Esophagus muscularis mucosa (tissue), 4 donors: ENCODE results near the gene DDX11. TPM values are rescaled to one million over a fixed set of nuclear protein-coding genes. Genes with fewer than 3 reads are reported as not detected.
A peak's percentile ranks its signal among the peaks of the same experiment; 100 is the strongest.
"Not testable (repeated sequence)": the region's sequence is repeated elsewhere in the genome, so short reads cannot be mapped to it uniquely, and the experiment has no call there.

Experiments used
- DNase-seq: peaks from one replicate; pipeline ENCODE4 v3.0.0-alpha.2; 2017; ENCODE audit errors: extremely low spot score
- H3K27ac ChIP-seq, 4 donors: fragments of 200-600 bp; sonication (generic); replicated peaks in 1 of 4; 1 replicate in 3 of 4; 2 replicates in 1 of 4; pipeline ENCODE4 v1.5.1; 2016 to 2019; ENCODE audit warnings: mild to moderate bottlenecking in 1 of 4
- H3K27me3 ChIP-seq, 4 donors: fragments of 200-600 bp; sonication (generic); one replicate each; pipeline versions ENCODE4 v1.5.1 to v1.6.0; 2016 to 2019
- H3K36me3 ChIP-seq, 4 donors: fragments of 200-600 bp; sonication (generic); one replicate each; pipeline ENCODE4 v1.5.1; 2016 to 2019
- H3K4me1 ChIP-seq, 4 donors: fragments of 200-600 bp; sonication (generic); one replicate each; pipeline ENCODE4 v1.5.1; 2016 to 2019
- H3K4me3 ChIP-seq, 4 donors: fragments of 200-600 bp; sonication (generic); 1 replicate in 2 of 4; 2 replicates in 2 of 4; pipeline ENCODE4 v1.5.1; 2016 to 2019; ENCODE audit warnings: mild to moderate bottlenecking in 4 of 4, moderate library complexity in 1 of 4
- H3K9me3 ChIP-seq, 4 donors: fragments of 200-600 bp; sonication (generic); 1 replicate in 3 of 4; 2 replicates in 1 of 4; pipeline ENCODE4 v1.5.1; 2016 to 2019
- CTCF ChIP-seq, 3 experiments: fragments of 200-600 bp in 2 of 3; fragments of 450-650 bp in 1 of 3; sonication (generic) in 2 of 3; IDR thresholded peaks; one replicate each; pipeline ENCODE4 v1.5.1; 2017 to 2019; ENCODE audit warnings: antibody characterized with exemption in 3 of 3, mild to moderate bottlenecking in 2 of 3, moderate library complexity in 1 of 3
- EP300 ChIP-seq: sonication (generic); formaldehyde crosslinking; IDR thresholded peaks from one replicate; pipeline ENCODE4 v1.6.1; 2017; ENCODE audit warnings: antibody characterized with exemption
- POLR2A ChIP-seq: fragments of 450-650 bp; IDR thresholded peaks from one replicate; pipeline ENCODE4 v1.6.1; 2017; ENCODE audit warnings: antibody characterized with exemption, moderate library complexity, mild to moderate bottlenecking, low read depth
- POLR2AphosphoS5 ChIP-seq, 2 donors: sonication (generic); formaldehyde crosslinking; IDR thresholded peaks; one replicate each; pipeline ENCODE4 v1.6.1; 2017; ENCODE audit warnings: antibody characterized with exemption in 2 of 2
- WGBS: methylation state at CpG from one replicate; pipeline ENCODE4 v1.1.5; 2018; 5-methylcytosine and 5-hydroxymethylcytosine counted together
- intact Hi-C: fragments of 100-400 bp; cut with DNase I; formaldehyde crosslinking; loops from one replicate; pipeline ENCODE4 v1.15.1; 2023
- total RNA-seq, 4 donors: library from RNA; depleted of rRNA; stranded (reverse); fragments of >200 nt; gene quantifications; one replicate each; pipeline versions ENCODE4 v1.1.0 to v1.2.1, GENCODE V29; 2016

Gene DDX11
- total RNA-seq, 4 donors from 2014 or later = 5.9 to 18.7 (median 12.7) TPM

GRCh38 chr12:31035967-31036665 lies 37.5 kb upstream of the DDX11 start:
- intact Hi-C loops = no loop called here
- Histone ChIP-seq H3K9me3 (no peaks in the 10 kb centered on the region), H3K4me3 (no peak overlapping the region), H3K27ac (no peak overlapping the region), H3K4me1 (peaks cover 0 to 7% (median 0%) of the 10 kb centered on the region in 4 donors), H3K27me3 (no peaks in the 10 kb centered on the region), H3K36me3 (no peaks in the 10 kb centered on the region)
- no peak for TF ChIP-seq POLR2AphosphoS5 (IDR thresholded peaks at IDR 0.05)
- no peak for TF ChIP-seq CTCF (IDR thresholded peaks at IDR 0.05)
- no peak for TF ChIP-seq EP300
- WGBS = 76% methylated on average over 3 of the region's 4 CpGs
- DNase-seq = peak; percentile 91

GRCh38 chr12:31037028-31037427 lies 36.6 kb upstream of the DDX11 start:
- DNase-seq = no peak
- 100% methylated on average over 1 of the region's 1 CpG for WGBS
- H3K36me3 ChIP-seq = no peaks in the 10 kb centered on the region
- no peaks in the 10 kb centered on the region for H3K27me3 ChIP-seq
- peaks cover 0 to 7% (median 0%) of the 10 kb centered on the region in 4 donors for H3K4me1 ChIP-seq
- no peak overlapping the region for H3K4me3 ChIP-seq
- intact Hi-C loops = no loop called here
- no peaks in the 10 kb centered on the region for H3K9me3 ChIP-seq
- H3K27ac ChIP-seq = no peak overlapping the region
- TF ChIP-seq CTCF (IDR thresholded peaks at IDR 0.05) = no peak

GRCh38 chr12:31037931-31038330 lies 35.7 kb upstream of the DDX11 start:
- no peaks in the 10 kb centered on the region for H3K36me3 ChIP-seq
- no peak for DNase-seq
- TF ChIP-seq CTCF (IDR thresholded peaks at IDR 0.05) = no peak
- no peak for TF ChIP-seq EP300
- TF ChIP-seq POLR2A = no peak
- no peak for TF ChIP-seq POLR2AphosphoS5 (IDR thresholded peaks at IDR 0.05)
- H3K4me3 ChIP-seq = no peak overlapping the region
- H3K27me3 ChIP-seq = no peaks in the 10 kb centered on the region
- peaks cover 0 to 7% (median 0%) of the 10 kb centered on the region in 4 donors for H3K4me1 ChIP-seq
- no peaks in the 10 kb centered on the region for H3K9me3 ChIP-seq
- intact Hi-C loops = no loop called here
- no peak overlapping the region for H3K27ac ChIP-seq
- WGBS = 92% methylated on average over 2 of the region's 2 CpGs

GRCh38 chr12:31041033-31041564 lies 32.6 kb upstream of the DDX11 start:
- intact Hi-C loops = no loop called here
- Histone ChIP-seq H3K36me3 (no peaks in the 10 kb centered on the region), H3K4me3 (no peak overlapping the region), H3K9me3 (no peaks in the 10 kb centered on the region), H3K27me3 (no peaks in the 10 kb centered on the region), H3K4me1 (no peaks in the 10 kb centered on the region), H3K27ac (no peak overlapping the region)
- DNase-seq = no peak
- TF ChIP-seq POLR2AphosphoS5 (IDR thresholded peaks at IDR 0.05) (no peak), CTCF (IDR thresholded peaks at IDR 0.05) (no peak), EP300 (no peak), POLR2A (no peak)
- 92% methylated on average over 8 of the region's 8 CpGs for WGBS

- H3K4me1 ChIP-seq, DNase-seq, H3K27me3 ChIP-seq, H3K36me3 ChIP-seq, H3K9me3 ChIP-seq, intact Hi-C loops, H3K27ac ChIP-seq, H3K4me3 ChIP-seq: not testable (repeated sequence)
- 94% methylated on average over 2 of the region's 2 CpGs for WGBS
Measured at GRCh38 chr12:31050143-31050542, 23.5 kb upstream of the DDX11 start.

- H3K4me3 ChIP-seq, intact Hi-C loops, H3K4me1 ChIP-seq, H3K36me3 ChIP-seq, DNase-seq, H3K9me3 ChIP-seq, H3K27ac ChIP-seq, H3K27me3 ChIP-seq: not testable (repeated sequence)
- 94% methylated on average over 4 of the region's 7 CpGs for WGBS
Measured at GRCh38 chr12:31050548-31050947, 23.1 kb upstream of the DDX11 start.

- H3K4me3 ChIP-seq, H3K36me3 ChIP-seq, DNase-seq, intact Hi-C loops, H3K9me3 ChIP-seq, H3K27ac ChIP-seq, H3K4me1 ChIP-seq, H3K27me3 ChIP-seq: not testable (repeated sequence)
- 78% methylated on average over 5 of the region's 5 CpGs for WGBS
Measured at GRCh38 chr12:31051692-31052091, 22.0 kb upstream of the DDX11 start.

GRCh38 chr12:31052121-31052520 lies 21.5 kb upstream of the DDX11 start:
- DNase-seq, H3K4me1 ChIP-seq, H3K27me3 ChIP-seq, H3K4me3 ChIP-seq, H3K27ac ChIP-seq, H3K36me3 ChIP-seq, H3K9me3 ChIP-seq, intact Hi-C loops: not testable (repeated sequence)
- 100% methylated on average over 1 of the region's 1 CpG for WGBS
